Fibroblast of lung (primary cell): Measurements from ENCODE around the gene PTPN14. TPM values are rescaled to one million over a fixed set of nuclear protein-coding genes. Genes with fewer than 3 reads are reported as not detected.

Experiments used
- DNase-seq, 2 donors: peaks; one replicate each; pipeline versions ENCODE4 v3.0.0 to v3.0.0-alpha.2; 2010; ENCODE audit warnings: low read depth in 2 of 2
- H2AFZ ChIP-seq: 2 replicates; pipeline ENCODE4 v1.5.1; 2012; ENCODE audit warnings: low read length, control low read depth, inconsistent platforms
- H3K27ac ChIP-seq: 2 replicates; pipeline ENCODE4 v1.5.1; 2011; ENCODE audit warnings: low read length, control low read depth; ENCODE audit not compliant: insufficient read depth
- H3K27me3 ChIP-seq: 2 replicates; pipeline ENCODE4 v1.5.1; 2011; ENCODE audit warnings: mild to moderate bottlenecking, low read length; ENCODE audit not compliant: control insufficient read depth, insufficient read depth
- H3K36me3 ChIP-seq: 2 replicates; pipeline ENCODE4 v1.5.1; 2011; ENCODE audit warnings: low read length; ENCODE audit not compliant: control insufficient read depth, insufficient read depth
- H3K4me1 ChIP-seq: 2 replicates; pipeline ENCODE4 v1.5.1; 2011; ENCODE audit warnings: low read length; ENCODE audit not compliant: control insufficient read depth, insufficient read depth; ENCODE audit errors: extremely low read depth
- H3K4me2 ChIP-seq: 2 replicates; pipeline ENCODE4 v1.5.1; 2011; ENCODE audit warnings: low read length, control low read depth; ENCODE audit not compliant: insufficient read depth; ENCODE audit errors: extremely low read depth
- H3K4me3 ChIP-seq, 4 experiments: fragments of 200-600 bp in 1 of 4; sonication (generic) in 1 of 4; replicated peaks in 1 of 4; 2 replicates each; pipeline ENCODE4 v1.5.1; 2011 to 2016; ENCODE audit warnings: low read length in 4 of 4, low read depth in 3 of 4, mild to moderate bottlenecking in 3 of 4, control low read depth in 2 of 4, inconsistent platforms in 1 of 4, mixed read lengths in 1 of 4; ENCODE audit not compliant: insufficient read depth in 1 of 4; ENCODE audit errors: control extremely low read depth in 1 of 4
- H3K79me2 ChIP-seq: 2 replicates; pipeline ENCODE4 v1.5.1; 2012; ENCODE audit warnings: mild to moderate bottlenecking, low read length, inconsistent platforms; ENCODE audit not compliant: control insufficient read depth, insufficient read depth
- H3K9ac ChIP-seq: 2 replicates; pipeline ENCODE4 v1.5.1; 2011; ENCODE audit warnings: mild to moderate bottlenecking, low read length, control low read depth; ENCODE audit not compliant: insufficient read depth
- H3K9me3 ChIP-seq: 2 replicates; pipeline ENCODE4 v1.5.1; 2012; ENCODE audit warnings: low read depth, low read length; ENCODE audit not compliant: control insufficient read depth, insufficient read depth
- H4K20me1 ChIP-seq: 2 replicates; pipeline ENCODE4 v1.5.1; 2011; ENCODE audit warnings: low read length; ENCODE audit not compliant: control insufficient read depth, insufficient read depth; ENCODE audit errors: extremely low read depth
- CTCF ChIP-seq, 2 donors: IDR thresholded peaks in 1 of 2; conservative IDR thresholded peaks in 1 of 2; 1 replicate in 1 of 2; 2 replicates in 1 of 2; pipeline ENCODE4 v1.5.1; 2011 to 2012; ENCODE audit warnings: low read length in 2 of 2, control low read depth in 1 of 2, inconsistent platforms in 1 of 2, low read depth in 1 of 2, mild to moderate bottlenecking in 1 of 2
- EZH2 ChIP-seq: IDR thresholded peaks from 2 replicates; pipeline ENCODE4 v1.5.1; 2012; ENCODE audit warnings: low read length, control low read depth, mild to moderate bottlenecking; ENCODE audit errors: missing control alignments
- polyA plus RNA-seq, 2 donors: library from polyadenylated mRNA; depleted of rRNA in 1 of 2; stranded (reverse) in 1 of 2; unstranded in 1 of 2; fragments of >200 nt; gene quantifications; 2 replicates each; pipeline ENCODE4 v1.2.1, GENCODE V29; 2011 to 2012; ENCODE audit warnings: missing spikeins in 1 of 2
- total RNA-seq: library from RNA; depleted of rRNA; stranded (reverse); fragments of >200 nt; gene quantifications from 2 replicates; pipeline ENCODE4 v1.2.1, GENCODE V29; 2014

Gene PTPN14
- total and polyA plus RNA-seq, 2 donors (not counting 1 experiment from before 2014, with no cell fraction given) = 38.7 to 56.1 TPM

- no peak overlapping the region for H3K27ac ChIP-seq
- no peaks in the 10 kb centered on the region for H3K36me3 ChIP-seq
- no peaks in the 10 kb centered on the region for H4K20me1 ChIP-seq
- DNase-seq = peak; percentile 85 to 89
- H3K9ac ChIP-seq = no peak overlapping the region
- no peaks in the 10 kb centered on the region for H3K9me3 ChIP-seq
- no peaks in the 10 kb centered on the region for H3K79me2 ChIP-seq
- H3K4me3 ChIP-seq = no peak overlapping the region
- H3K4me2 ChIP-seq = peak overlapping the region; percentile 52
- TF ChIP-seq EZH2 (no peak), CTCF (conservative IDR thresholded peaks at IDR 0.05 in 1 of 2, IDR thresholded peaks at IDR 0.05 in 1 of 2; ENCODE audit: low read depth in 1 of 2, low read length in 2 of 2) (no peak)
- no peaks in the 10 kb centered on the region for H3K27me3 ChIP-seq
- H2AFZ ChIP-seq = no peak overlapping the region
- H3K4me1 ChIP-seq = peaks cover 32% of the 10 kb centered on the region
Measured at GRCh38 chr1:214566158-214567104, 15.0 kb upstream of the PTPN14 start.

GRCh38 chr1:214565310-214565709 lies 13.9 kb upstream of the PTPN14 start:
- H3K27ac ChIP-seq = no peak overlapping the region
- no peaks in the 10 kb centered on the region for H3K9me3 ChIP-seq
- no peak overlapping the region for H3K9ac ChIP-seq
- no peak overlapping the region for H3K4me3 ChIP-seq
- no peaks in the 10 kb centered on the region for H4K20me1 ChIP-seq
- H2AFZ ChIP-seq = no peak overlapping the region
- H3K79me2 ChIP-seq = no peaks in the 10 kb centered on the region
- H3K27me3 ChIP-seq = no peaks in the 10 kb centered on the region
- DNase-seq = no peak
- no peak for TF ChIP-seq EZH2
- TF ChIP-seq CTCF (conservative IDR thresholded peaks at IDR 0.05 in 1 of 2, IDR thresholded peaks at IDR 0.05 in 1 of 2; ENCODE audit: low read depth in 1 of 2, low read length in 2 of 2) = no peak
- H3K36me3 ChIP-seq = no peaks in the 10 kb centered on the region
- no peak overlapping the region for H3K4me2 ChIP-seq
- H3K4me1 ChIP-seq = peaks cover 27% of the 10 kb centered on the region

GRCh38 chr1:214563881-214564280 lies 12.5 kb upstream of the PTPN14 start:
- Histone ChIP-seq H2AFZ (no peak overlapping the region), H3K27me3 (no peaks in the 10 kb centered on the region)
- TF ChIP-seq CTCF (conservative IDR thresholded peaks at IDR 0.05 in 1 of 2, IDR thresholded peaks at IDR 0.05 in 1 of 2; ENCODE audit: low read depth in 1 of 2, low read length in 2 of 2) = no peak
- no peak for TF ChIP-seq EZH2

More at GRCh38 chr1:214563881-214564280, 12.5 kb upstream of the PTPN14 start:
- Histone ChIP-seq H3K27ac (no peak overlapping the region), H4K20me1 (no peaks in the 10 kb centered on the region), H3K9ac (no peak overlapping the region), H3K36me3 (no peaks in the 10 kb centered on the region), H3K4me3 (no peak overlapping the region), H3K79me2 (no peaks in the 10 kb centered on the region), H3K9me3 (no peaks in the 10 kb centered on the region), H3K4me2 (no peak overlapping the region), H3K4me1 (peaks cover 18% of the 10 kb centered on the region)
- peak in 1 of 2 donors; percentile 83 for DNase-seq
